Stimulated activated CD8-positive, alpha-beta memory T cell treated with anti-CD3 and anti-CD28 coated beads, Interleukin-4, amount 100 ng/mL, for 24 hours (primary cell): ENCODE results near the gene LGALS7.
A peak's percentile ranks its signal among the peaks of the same experiment; 100 is the strongest.
"Not testable (repeated sequence)": the region's sequence is repeated elsewhere in the genome, so short reads cannot be mapped to it uniquely, and the experiment has no call there.

Experiments
- DNase-seq: peaks from one replicate; pipeline ENCODE4 v3.0.0-alpha.2; 2020; ENCODE audit warnings: low read depth

Gene LGALS7

GRCh38 chr19:38799104-38799503 is 25.8 kb upstream of the LGALS7 start:
- no peak for DNase-seq

- DNase-seq, result not testable (repeated sequence)
Measured at GRCh38 chr19:38797781-38798180, 24.5 kb upstream of the LGALS7 start.

GRCh38 chr19:38796154-38796553 is 22.8 kb upstream of the LGALS7 start:
- DNase-seq, result no peak

DNA sequence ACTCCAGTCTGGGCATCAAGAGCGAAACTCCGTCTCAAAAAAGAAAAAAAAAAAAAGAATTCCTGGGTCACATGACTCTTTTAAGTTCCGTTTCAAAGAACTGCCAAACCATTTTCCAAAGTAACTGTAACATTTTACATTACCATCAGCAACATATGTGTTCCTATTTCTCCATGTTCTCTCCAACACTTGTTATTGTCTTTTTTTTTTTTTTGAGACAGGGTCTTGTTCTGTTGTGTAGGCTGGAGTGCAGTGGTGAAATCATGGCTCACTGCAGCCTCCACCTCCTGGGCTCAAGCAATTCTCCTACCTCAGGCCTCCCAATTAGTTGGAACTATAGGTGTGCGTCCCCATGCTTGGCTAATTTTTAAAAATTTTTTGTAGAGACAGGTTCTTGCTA is 22.2 kb upstream of the LGALS7 start:
- no peak for DNase-seq

- no peak for DNase-seq
Measured at GRCh38 chr19:38793671-38794070, 20.4 kb upstream of the LGALS7 start.

GRCh38 chr19:38793177-38793576 is 19.9 kb upstream of the LGALS7 start:
- no peak for DNase-seq

- peak; percentile 30 for DNase-seq
Measured at GRCh38 chr19:38792250-38793111, 19.2 kb upstream of the LGALS7 start.

- DNase-seq, result not testable (repeated sequence)
Measured at GRCh38 chr19:38791451-38792064, 18.2 kb upstream of the LGALS7 start.

DNA sequence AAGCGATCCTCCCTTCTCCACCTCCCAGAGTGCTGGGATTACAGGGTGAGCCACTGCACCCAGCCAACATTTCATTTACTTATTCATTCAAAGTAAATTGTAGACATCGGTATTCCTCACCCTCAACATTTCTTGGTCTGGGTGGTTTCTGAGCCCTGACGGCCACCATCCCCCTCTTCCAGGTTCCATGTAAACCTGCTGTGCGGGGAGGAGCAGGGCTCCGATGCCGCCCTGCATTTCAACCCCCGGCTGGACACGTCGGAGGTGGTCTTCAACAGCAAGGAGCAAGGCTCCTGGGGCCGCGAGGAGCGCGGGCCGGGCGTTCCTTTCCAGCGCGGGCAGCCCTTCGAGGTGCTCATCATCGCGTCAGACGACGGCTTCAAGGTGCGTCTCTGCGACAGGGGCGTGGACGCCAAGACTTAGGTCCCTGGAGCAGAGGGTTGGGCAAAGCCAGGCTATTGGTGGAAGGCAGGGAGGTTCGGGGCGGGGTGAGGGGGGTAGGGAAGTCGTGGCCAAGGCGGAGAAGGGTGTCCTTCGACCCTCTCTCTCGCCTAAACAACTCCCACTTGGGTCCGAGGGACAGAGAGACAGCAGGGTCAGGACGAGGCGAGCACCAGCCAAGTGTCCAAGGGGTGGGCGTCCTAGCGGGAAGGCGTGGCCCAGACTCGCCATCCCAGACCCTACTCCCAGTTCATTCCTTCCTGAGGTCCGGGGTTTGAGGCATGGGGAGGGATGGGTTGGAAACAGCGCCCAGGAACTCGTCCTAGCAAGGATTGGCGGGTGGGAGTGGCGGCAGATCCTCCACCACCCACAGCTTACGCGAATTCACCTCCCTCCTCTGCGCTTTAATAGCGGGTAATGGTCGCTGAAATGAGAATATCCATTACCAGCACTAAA is 17.4 kb upstream of the LGALS7 start:
- DNase-seq, result not testable (repeated sequence)

GRCh38 chr19:38788478-38789243 is 15.3 kb upstream of the LGALS7 start, which contains the start of gene LGALS7B:
TSS of gene LGALS7B (plus strand) at chr19:38789200. CDS start at chr19:38789227, 27 bp downstream.
- no peak for DNase-seq

DNA sequence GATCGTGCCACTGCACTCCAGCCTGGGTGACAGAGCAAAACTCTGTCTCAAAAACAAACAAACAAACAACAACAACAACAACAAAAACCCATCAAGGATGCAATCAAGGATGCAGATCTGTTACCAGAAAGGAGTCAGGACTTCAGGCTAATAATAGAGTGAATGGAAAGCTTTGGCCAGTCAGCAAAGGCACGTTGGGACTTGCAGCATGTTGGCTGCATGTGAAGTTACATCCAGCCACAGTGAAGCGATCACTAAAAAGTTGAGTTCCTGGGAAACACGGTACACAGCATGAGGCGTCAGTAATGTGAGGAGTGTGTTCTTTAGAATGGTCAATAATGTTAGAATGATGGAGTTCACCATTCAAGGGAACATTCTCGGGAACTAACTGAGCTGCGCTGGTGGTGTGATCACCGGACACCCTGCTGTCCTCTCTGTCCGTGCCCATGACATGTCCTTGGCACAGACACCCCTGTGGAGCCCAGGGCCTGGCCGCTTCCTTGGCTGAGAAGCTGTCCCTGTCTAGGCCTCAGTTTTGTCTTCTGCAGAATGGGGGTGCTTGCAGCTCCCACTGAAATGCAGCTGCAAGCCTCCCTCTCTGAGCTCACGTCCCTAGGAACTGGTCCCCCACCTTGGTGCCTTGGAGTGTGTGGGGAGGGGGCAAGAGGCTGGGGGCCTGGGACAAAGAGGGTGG is 13.4 kb upstream of the LGALS7 start:
- DNase-seq, result no peak

DNA sequence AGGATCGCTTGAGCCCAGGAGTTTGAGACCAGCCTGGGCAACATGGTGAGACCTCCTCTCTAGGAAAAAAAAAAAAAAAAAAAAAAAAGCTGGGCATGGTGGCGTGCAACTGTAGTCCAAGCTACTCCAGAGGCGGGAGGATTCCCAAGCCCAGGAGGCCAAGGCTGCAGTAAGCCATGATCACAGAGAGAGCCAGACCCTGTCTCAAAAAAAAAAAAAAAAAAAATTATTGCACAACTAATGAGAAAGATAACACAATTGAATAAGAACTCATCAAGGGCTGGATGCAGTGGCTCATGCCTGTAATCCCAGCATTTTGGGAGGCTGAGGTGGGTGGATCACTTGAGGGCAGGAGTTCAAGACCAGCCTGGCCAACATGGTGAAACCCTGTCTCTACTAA is 12.7 kb upstream of the LGALS7 start:
- DNase-seq, result not testable (repeated sequence)

- DNase-seq, result no peak
Measured at GRCh38 chr19:38785187-38785699, 11.9 kb upstream of the LGALS7 start.

- DNase-seq, result no peak
Measured at GRCh38 chr19:38784224-38784623, 10.9 kb upstream of the LGALS7 start.

GRCh38 chr19:38782212-38782611 is 8.9 kb upstream of the LGALS7 start:
- DNase-seq, result not testable (repeated sequence)

- DNase-seq, result no peak
Measured at GRCh38 chr19:38781058-38781457, 7.7 kb upstream of the LGALS7 start.

- DNase-seq, result no peak
Measured at GRCh38 chr19:38780443-38780842, 7.1 kb upstream of the LGALS7 start.

DNA sequence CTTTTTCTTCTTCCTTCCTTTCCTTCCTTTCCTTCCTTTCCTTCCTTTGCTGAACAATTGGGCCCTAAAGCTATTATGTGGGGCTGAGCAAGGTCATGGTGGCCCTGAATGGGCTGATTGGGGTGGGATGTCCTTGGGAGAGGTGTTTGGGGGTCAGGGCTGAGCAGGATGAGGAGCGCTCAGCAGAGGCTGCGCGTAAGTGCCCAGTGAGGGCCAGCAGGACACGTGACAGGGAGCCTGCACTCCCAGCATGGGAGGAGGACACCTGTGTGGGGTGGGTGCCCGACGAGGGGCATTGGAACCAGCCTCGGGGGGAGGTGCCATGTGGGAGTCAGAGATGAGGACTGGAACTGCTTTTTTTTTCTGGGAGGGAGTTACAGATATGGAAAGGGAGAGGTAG is 5.4 kb upstream of the LGALS7 start:
- DNase-seq, result no peak

GRCh38 chr19:38774181-38774950 is 1.0 kb upstream of the LGALS7 start:
- no peak for DNase-seq

GRCh38 chr19:38771569-38771968 is 1.7 kb downstream of the LGALS7 start:
- DNase-seq, result not testable (repeated sequence)
